ENCODE measurements around the gene SMPD3.

DNA sequence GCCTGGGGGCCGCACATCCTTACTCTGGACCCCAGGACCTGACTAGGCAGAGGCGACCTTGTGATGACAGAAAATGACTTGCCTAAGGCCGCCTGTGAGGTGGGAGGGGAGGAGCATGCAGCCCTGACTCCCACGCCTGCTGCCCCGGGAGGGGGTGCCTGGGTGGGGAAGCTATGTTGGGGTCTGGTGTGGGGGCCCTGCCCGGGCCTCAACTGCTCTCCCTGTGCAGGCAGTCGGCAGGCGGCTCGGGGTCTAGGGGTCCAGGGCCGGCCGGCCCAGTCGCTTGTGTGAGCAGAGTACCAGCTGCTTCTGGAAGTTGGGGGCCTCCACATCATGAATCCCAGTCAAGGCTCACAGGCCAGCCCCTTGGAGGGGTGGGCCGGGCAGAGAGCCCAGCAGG lies 89.4 kb downstream of the SMPD3 start:
- TF ChIP-seq, protein P1, sequence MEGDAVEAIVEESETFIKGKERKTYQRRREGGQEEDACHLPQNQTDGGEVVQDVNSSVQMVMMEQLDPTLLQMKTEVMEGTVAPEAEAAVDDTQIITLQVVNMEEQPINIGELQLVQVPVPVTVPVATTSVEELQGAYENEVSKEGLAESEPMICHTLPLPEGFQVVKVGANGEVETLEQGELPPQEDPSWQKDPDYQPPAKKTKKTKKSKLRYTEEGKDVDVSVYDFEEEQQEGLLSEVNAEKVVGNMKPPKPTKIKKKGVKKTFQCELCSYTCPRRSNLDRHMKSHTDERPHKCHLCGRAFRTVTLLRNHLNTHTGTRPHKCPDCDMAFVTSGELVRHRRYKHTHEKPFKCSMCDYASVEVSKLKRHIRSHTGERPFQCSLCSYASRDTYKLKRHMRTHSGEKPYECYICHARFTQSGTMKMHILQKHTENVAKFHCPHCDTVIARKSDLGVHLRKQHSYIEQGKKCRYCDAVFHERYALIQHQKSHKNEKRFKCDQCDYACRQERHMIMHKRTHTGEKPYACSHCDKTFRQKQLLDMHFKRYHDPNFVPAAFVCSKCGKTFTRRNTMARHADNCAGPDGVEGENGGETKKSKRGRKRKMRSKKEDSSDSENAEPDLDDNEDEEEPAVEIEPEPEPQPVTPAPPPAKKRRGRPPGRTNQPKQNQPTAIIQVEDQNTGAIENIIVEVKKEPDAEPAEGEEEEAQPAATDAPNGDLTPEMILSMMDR (IDR thresholded peaks at IDR 0.05): no peak
- no peak for TF ChIP-seq POLR2A (IDR thresholded peaks at IDR 0.05)
